SH-SY5Y (cell line): ENCODE results near the gene NRG2.

Experiments
- GATA2 ChIP-seq: IDR thresholded peaks from 2 replicates; pipeline ENCODE4 v1.6.1; 2011; ENCODE audit warnings: mild to moderate bottlenecking, low read depth, low read length
- GATA3 ChIP-seq: IDR thresholded peaks from 2 replicates; pipeline ENCODE4 v1.6.1; 2011; ENCODE audit warnings: low read depth, mild to moderate bottlenecking, low read length, moderate library complexity

NRG2 gene

DNA sequence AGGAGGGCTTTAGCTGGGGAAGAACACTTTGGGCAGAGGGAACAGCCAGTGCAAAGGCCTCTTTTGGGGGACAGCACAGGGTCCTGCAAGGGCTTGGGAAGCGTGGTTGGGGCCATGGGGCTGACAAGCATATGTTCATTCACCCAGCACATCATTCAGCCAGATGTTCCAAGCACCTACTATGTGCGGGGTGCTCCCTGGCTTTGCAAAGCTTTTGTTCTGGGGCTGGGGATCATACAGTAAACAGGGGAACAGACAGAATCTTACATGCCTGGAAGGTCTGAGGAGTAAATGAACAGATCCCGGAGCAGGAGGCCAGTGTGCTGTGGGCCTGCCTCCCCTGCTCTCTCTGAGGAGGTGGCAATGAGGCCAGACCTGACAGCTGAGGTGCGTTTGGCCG lies 230.8 kb downstream of the NRG2 start:
- TF ChIP-seq GATA2 (no peak), GATA3 (no peak)

DNA sequence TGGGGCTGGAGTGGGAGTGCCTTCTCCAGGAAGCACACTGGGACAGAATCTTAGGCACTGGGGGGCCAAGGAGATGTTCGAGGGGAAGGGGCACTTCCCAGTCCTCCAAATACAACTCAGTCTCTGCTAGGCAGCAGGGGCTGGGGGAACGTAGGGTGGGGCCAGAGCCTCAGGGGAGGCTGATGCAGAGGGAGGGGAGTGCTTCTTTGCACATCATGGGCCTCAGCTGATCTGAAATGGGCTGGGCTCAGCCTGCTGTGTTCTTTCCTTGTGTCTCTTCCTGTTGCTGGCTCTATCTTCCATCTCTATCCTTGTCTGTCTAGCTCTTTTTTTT lies 231.9 kb downstream of the NRG2 start:
- no peak for TF ChIP-seq GATA3
- no peak for TF ChIP-seq GATA2

DNA sequence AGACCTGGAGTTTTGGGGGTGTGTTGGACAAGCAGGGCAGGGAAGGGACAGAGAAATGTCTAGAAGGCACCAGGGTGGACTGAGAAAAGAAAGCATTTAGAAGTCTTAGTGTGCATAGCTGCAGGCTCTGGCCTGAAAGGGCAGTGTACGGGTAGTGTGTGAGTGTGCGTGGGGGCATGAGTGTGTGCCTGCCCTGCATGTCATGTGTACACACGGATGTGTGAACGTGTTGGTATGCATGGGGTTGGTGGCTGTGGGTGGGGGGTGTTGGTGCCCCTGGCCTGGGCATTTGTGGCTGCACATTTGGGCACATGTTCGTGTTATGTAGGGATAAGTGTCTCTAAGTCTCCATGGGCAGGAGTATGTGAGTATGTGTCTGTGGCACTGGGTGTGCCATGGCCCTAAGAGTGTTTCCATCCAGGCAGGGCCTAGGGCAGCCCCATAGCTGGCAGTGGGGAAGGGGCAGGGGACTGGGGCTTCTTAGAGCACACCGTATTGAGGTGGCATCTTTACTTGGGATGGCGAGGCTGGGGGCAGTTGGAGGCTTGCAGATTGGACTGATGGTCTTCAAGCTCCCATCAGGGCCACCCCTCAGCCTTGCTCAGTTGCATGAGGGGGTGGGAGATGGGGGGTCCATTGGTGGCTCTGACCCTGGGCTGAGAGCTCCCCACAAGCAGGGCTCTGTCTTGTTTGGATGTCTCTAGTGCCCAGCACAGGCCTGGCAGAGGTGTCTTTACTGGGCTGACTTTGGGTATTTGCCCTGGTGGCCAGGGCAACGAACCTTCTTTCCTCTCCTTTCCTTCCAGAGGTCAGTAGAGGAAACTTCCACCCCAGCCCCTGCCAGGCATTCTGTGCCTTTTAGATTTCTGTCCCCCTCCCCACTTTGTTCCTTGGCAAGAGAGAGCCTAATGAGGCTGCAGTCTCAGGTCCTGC lies 232.5 kb downstream of the NRG2 start:
- TF ChIP-seq GATA3, result no peak
- TF ChIP-seq GATA2, result no peak

DNA sequence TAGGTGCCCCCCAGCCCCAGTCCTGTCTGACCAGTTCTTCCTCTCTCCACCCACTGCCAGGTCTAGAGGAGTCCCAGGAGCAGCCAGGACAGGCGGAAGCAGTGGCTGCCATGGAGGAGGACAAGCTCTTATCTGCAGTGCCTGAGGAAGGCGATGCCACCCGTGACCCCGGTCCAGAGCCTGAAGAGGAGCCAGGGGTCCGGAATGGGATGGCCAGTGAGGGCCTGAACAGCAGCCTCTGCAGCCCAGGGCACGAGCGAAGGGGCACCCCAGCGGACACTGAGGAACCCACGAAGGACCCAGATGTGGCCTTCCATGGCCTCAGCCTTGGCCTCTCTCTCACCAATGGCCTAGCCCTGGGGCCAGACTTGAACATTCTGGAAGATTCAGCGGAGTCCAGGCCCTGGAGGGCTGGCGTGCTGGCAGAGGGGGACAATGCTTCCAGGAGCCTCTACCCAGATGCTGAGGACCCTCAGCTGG lies 233.7 kb downstream of the NRG2 start:
- TF ChIP-seq GATA3, result no peak
- TF ChIP-seq GATA2, result no peak

DNA sequence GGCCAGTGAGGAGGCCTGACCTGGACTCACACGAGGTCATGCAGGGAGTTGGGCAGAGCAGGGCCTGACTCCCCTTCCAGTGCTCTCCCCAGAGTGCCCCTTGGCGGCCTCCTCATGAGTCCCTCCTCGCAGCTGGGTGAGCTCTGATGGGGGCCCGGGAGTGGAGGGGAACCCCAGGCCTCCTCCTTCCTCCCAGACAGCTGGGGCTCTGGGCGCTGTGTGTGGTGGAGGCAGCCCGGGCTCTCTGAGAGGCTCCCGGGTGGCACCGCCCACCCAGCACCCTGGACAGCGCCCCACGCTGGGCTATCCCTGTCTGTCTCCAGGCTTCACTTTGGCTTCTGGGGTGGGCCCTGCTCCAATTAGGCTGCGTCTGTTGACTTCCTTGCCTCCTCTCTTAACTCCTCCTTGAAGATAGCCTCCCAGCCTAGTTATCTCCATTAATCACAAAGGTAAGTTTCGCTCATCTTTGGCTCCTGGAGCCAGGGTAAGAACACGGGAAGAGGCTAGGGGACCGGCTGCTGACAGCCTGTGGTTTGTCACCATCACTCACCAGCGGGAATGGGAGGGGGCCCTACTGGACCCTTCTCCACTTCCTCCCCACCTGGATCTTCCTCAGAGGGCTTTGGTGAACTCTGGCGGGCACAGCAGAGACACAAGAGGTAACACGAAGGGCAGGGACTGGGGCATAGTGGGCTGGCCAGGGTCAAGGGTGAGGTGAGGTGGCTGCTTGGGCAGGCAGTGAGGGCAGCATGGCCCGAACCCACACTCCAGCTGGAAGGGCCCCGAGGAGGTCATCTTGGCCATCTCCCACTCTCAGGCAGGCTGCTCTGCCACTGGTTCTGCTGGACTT lies 234.4 kb downstream of the NRG2 start:
- TF ChIP-seq GATA2, result no peak
- TF ChIP-seq GATA3, result no peak

DNA sequence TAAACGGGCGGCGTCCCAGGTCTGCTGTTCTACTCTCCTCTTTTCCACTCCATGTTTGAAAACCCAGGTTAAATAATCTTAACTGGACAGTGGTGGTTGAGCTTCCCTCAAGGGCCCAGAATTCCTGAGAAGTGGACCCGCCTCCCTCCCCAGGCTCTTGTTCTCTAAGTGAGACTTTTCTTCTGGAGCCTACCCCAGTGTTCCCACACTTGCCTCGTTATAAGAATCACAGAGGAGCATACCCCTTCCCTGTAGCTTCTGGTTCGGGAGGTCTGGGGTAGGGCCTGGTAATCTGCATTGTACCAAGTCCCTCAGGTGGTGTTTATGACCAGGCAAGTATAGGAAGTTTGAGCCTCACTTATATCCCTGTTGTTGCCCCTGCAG lies 235.5 kb downstream of the NRG2 start:
- TF ChIP-seq GATA2, result no peak
- TF ChIP-seq GATA3, result no peak

DNA sequence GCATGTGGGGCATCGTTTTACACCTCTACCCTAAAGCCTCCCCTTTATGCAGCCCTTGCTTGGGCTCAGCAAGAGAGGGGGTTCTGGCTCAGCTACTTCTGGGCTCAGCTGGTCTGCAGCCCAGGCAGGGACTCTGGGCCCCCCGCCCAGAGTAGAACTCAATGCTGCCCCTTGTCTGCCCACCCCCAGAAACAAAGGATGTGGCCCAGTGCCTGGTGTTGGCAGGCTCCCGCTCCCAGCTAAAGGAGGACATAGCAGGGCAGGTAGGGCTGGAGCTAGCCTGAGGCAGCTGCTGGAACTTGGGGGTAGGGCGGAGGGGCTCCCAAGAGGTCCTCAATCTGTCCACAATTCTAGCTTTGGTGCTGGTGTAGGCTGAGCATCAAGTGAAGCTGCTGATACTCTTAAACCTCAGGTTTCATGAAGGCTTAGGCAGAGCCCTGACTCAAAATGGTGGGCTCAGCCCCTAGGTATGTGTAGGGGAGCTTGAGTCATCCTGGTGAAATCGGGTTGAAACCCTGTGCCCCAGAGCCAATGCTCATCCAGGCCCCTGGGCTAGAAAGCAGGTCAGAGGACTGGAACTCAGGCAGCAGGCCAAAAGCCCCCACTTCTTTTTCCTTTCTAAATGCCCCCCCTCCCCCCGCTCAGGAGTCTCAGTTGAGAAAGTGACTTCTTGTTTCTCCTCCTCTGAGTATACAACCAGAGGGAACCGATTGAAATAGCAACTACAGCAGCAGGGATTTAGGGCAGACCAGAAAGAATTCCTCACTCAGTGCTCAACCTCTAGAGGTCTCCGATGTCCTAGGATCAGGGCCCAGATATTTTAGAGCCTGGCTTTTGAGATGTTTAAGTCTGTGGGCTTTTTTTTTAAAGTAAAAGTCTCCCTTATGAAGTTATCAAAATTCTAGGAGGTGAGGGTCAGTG lies 236.1 kb downstream of the NRG2 start:
- no peak for TF ChIP-seq GATA3
- no peak for TF ChIP-seq GATA2

DNA sequence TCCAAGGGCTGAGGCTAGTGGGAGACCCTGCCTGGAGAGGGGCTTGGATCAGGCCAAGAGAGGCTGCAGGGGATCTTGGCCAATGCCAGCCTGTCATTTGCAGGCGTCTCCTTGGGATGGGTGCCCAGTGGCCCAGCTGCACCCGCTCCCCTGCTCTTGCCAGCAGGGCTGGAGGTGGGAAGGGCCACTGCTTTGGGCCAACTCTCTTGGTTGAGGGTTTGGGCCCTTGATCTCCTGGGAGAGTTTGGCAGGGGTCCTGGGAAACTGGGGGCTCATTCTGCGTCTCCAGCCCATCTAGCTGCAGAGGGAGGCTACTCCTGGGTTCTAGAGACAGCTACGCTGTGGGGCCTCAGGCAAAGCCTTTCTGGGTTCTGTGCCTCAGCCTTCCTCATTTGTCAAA lies 237.0 kb downstream of the NRG2 start:
- TF ChIP-seq GATA3 (no peak), GATA2 (no peak)

DNA sequence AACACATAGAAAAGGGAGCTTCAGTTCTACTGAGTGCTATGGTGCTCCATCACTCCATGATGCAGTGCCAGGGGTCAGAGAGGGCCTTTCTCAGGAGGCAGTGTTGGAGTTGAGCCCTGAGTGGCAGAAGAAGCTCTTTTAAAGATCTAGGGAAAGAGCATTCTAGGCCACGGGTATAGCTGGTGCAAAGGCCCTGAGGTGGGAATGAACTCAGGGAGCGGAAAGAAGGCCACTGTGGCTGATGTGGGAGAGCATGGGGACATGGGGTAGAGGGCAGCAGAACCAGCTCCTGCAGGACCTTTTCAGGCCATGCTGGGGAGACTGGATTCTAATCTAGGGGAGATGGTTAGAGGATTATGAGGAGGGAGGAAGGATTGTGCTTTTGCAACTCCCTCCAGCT lies 237.6 kb downstream of the NRG2 start:
- TF ChIP-seq GATA2 (no peak), GATA3 (no peak)

DNA sequence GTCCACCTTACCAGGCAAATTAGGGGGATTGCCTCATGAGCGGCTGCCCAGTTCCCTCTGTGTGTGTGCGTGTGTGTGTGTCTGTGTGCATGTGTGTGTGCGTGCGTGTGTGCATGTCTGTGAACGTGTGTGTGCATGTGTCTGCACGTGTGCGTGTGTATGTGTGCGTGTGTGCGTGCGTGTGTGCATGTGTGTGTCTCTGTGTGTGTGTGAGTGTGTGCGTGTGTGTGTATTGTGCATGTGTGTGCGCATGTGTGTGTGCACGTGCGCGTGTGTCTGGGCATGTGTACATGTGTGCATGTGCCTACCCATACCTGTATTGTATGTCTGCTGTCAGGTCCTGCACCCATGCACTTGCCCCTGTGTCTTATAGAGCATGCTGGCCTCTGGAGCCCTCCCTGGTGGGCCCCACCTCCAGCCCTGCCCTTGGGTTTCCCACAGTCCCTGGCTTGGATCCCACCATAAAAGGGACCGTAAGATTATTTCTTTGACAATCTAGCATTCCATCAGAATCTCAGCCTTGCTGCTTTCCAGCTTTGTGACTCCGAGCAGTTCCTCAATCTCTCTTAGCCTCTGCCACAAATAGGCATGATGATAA lies 238.2 kb downstream of the NRG2 start:
- no peak for TF ChIP-seq GATA3
- TF ChIP-seq GATA2, result no peak

DNA sequence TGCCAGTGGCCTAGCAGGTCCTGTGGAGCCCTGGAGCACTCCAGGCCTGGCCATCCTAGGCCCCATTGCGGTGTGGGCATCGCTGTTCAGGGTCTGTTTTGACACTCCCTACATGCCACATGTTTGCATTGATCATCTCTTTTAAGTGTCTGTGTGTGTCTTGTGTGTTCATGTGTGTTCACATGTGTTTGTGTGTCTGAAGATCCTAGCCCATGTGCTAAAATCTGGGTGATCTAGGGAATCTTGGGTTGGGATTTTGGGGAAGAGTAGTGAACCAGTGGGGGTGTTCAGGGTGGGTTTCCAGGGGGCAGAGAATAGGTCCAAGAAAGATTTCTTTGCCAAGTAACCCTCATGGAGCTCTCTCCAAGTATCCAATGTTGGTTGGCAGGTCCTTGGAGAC lies 239.1 kb downstream of the NRG2 start:
- TF ChIP-seq GATA2 (no peak), GATA3 (no peak)

DNA sequence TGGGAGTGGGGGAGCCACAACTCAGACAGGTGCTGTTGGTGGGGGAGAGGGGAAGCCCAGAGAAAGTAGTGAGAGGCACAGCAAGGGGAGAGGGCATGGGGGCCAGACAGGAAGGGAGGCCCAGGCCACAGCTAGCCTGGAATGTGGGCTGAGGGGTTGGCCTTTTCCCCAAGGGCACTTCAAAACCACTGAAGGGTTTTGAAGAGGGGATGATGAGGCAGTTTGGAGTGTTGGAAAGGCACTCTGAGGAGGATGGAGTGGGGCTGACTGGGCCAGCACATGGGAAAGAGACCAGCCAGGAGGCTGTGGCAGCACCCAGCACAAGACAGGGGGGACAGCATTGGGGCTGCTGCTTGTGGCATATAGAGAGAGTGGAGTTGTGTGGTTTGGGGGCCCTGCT lies 243.7 kb downstream of the NRG2 start:
- TF ChIP-seq GATA2, result no peak
- no peak for TF ChIP-seq GATA3

DNA sequence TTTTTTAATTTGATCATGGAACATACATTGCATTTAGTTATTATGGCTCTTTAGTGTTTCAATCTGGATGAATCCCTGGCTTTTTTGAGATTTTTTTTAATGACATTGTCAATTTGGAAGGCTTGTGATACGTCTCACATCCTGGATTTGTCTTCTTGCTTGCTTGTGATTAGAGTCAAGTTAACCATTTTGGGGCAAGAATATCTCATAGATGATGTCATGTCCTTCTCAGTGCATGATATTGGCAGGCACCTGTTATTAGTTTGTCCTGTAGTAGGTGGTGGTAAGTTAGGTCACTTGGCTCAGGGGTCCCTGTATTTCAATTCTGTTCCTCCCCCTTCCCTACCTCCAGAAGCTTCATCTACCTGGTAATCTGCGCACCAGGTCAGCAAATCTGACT lies 244.2 kb downstream of the NRG2 start:
- TF ChIP-seq GATA2, result no peak
- no peak for TF ChIP-seq GATA3

DNA sequence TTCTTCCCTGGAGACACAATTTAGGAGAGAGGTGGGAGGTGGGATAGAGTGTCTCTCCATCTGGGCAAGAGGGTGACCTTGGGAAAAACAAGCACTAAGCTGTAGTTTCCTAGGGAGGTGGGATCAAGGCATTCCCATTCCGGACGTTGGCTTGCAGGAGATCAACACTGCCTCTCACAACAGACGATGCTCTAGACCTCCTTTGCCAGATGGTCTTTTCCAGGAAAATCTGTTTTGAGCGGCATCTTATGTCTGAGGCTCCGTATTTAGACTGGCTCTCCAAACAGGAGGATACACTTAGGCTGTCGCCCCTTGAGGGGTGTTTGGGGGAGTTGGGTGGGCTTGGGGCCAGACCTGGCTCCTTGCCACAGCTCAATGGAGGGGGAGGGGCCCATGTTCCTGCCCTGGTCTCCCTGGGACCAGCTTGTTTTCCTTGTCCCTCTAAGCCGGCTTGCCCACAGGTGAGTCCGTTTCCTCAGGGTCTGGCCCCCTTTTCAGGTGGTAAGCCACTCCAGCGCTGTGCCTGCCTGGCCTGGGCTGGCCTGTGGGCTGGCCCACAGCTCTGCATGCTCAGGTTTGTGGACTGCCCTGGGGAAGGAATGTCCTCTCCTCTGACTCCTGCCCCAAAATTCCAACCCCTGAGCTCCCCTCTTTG lies 245.1 kb downstream of the NRG2 start:
- TF ChIP-seq GATA2 (no peak), GATA3 (no peak)
